IMR-90 (cell line): ENCODE measurements around the gene APCDD1L. TPM values are rescaled to one million over a fixed set of nuclear protein-coding genes. Genes with fewer than 3 reads are reported as not detected.

Experiments
- ATAC-seq: fragments of 200-7000 bp; cut with Tn5 transposase; 2 replicates; pipeline ENCODE4 v1.9.1; 2020; ENCODE audit warnings: low read depth, mild to moderate bottlenecking, moderate library complexity
- BruUV-seq: library from RNA; stranded (reverse); fragments of 400-500 nt; replicated peaks from 2 replicates; lab custom pipeline; 2021; lab: Mats Ljungman, UMichigan
- CTCF ChIA-PET: fragments of 300-600 bp; formaldehyde crosslinking; extraction: SDS; loops from one replicate; lab custom pipeline; 2021; ENCODE audit warnings: antibody characterized with exemption; lab: Yijun Ruan, JAX
- POLR2A ChIA-PET: fragments of 300-600 bp; sonication (Branson Sonifier 250); formaldehyde crosslinking; loops from one replicate; lab custom pipeline; 2022; ENCODE audit warnings: antibody characterized with exemption; ENCODE audit not compliant: unreplicated experiment; lab: Charles Lee
- DNase-seq: peaks from one replicate; pipeline ENCODE4 v3.0.0; 2013
- H2AFZ ChIP-seq: replicated peaks from 2 replicates; pipeline ENCODE3; 2013; ENCODE audit warnings: low read length, mild to moderate bottlenecking; ENCODE audit not compliant: poor library complexity
- H2AK5ac ChIP-seq: 2 replicates; pipeline ENCODE4 v1.6.1; 2013; ENCODE audit warnings: low read depth, low read length, inconsistent platforms
- H2AK9ac ChIP-seq: replicated peaks from 2 replicates; pipeline ENCODE3; 2013; ENCODE audit warnings: mild to moderate bottlenecking, low read depth, low read length, moderate library complexity; ENCODE audit not compliant: poor library complexity
- H2BK120ac ChIP-seq: 2 replicates; pipeline ENCODE4 v1.6.1; 2013; ENCODE audit warnings: low read depth, low read length, inconsistent platforms
- H2BK15ac ChIP-seq: 3 replicates; pipeline ENCODE4 v1.6.1; 2013; ENCODE audit warnings: low read depth, low read length, inconsistent platforms
- H2BK20ac ChIP-seq: 2 replicates; pipeline ENCODE4 v1.6.1; 2013; ENCODE audit warnings: low read depth, mild to moderate bottlenecking, inconsistent platforms, low read length, moderate library complexity
- H2BK5ac ChIP-seq: 2 replicates; pipeline ENCODE4 v1.6.1; 2013; ENCODE audit warnings: mild to moderate bottlenecking, low read depth, low read length, inconsistent platforms; ENCODE audit not compliant: poor library complexity, severe bottlenecking
- H3K14ac ChIP-seq: replicated peaks from 2 replicates; pipeline ENCODE4 v1.6.1; 2013; ENCODE audit warnings: low read depth, low read length, inconsistent platforms
- H3K18ac ChIP-seq: 2 replicates; pipeline ENCODE4 v1.6.1; 2013; ENCODE audit warnings: low read depth, low read length, control low read depth
- H3K23ac ChIP-seq: 2 replicates; pipeline ENCODE4 v1.6.1; 2013; ENCODE audit warnings: low read depth, low read length, inconsistent platforms
- H3K27ac ChIP-seq: 2 replicates; pipeline ENCODE4 v1.5.1; 2013; ENCODE audit warnings: mild to moderate bottlenecking, control low read depth, low read length; ENCODE audit not compliant: insufficient read depth
- H3K27me3 ChIP-seq: 2 replicates; pipeline ENCODE4 v1.6.1; 2013; ENCODE audit warnings: low read length; ENCODE audit not compliant: control insufficient read depth, insufficient read depth
- H3K36me3 ChIP-seq: 2 replicates; pipeline ENCODE4 v1.6.1; 2013; ENCODE audit warnings: low read length, mixed read lengths; ENCODE audit not compliant: control insufficient read depth, insufficient read depth
- H3K4ac ChIP-seq: 2 replicates; pipeline ENCODE4 v1.6.1; 2013; ENCODE audit warnings: low read depth, low read length, inconsistent platforms
- H3K4me1 ChIP-seq: 2 replicates; pipeline ENCODE4 v1.6.1; 2013; ENCODE audit warnings: low read length, mixed read lengths; ENCODE audit not compliant: control insufficient read depth, insufficient read depth
- H3K4me2 ChIP-seq: 2 replicates; pipeline ENCODE4 v1.6.1; 2013; ENCODE audit warnings: low read depth, mild to moderate bottlenecking, control low read depth, low read length, moderate library complexity
- H3K4me3 ChIP-seq: 2 replicates; pipeline ENCODE4 v1.5.1; 2013; ENCODE audit warnings: low read depth, mild to moderate bottlenecking, control low read depth, low read length, moderate library complexity; ENCODE audit not compliant: insufficient read depth
- H3K56ac ChIP-seq: 2 replicates; pipeline ENCODE4 v1.6.1; 2013; ENCODE audit warnings: low read length, inconsistent platforms; ENCODE audit not compliant: insufficient read depth; ENCODE audit errors: extremely low read depth
- H3K79me1 ChIP-seq, 2 experiments: 2 replicates each; pipeline ENCODE4 v1.6.1; 2013; ENCODE audit warnings: low read length in 2 of 2, inconsistent platforms in 1 of 2, low read depth in 1 of 2
- H3K9ac ChIP-seq: 2 replicates; pipeline ENCODE4 v1.6.1; 2013; ENCODE audit warnings: low read depth, low read length, control low read depth
- H3K9me1 ChIP-seq: 2 replicates; pipeline ENCODE4 v1.6.1; 2013; ENCODE audit warnings: low read length, inconsistent platforms; ENCODE audit not compliant: insufficient read depth
- H3K9me3 ChIP-seq: 2 replicates; pipeline ENCODE4 v1.6.1; 2013; ENCODE audit warnings: low read length; ENCODE audit not compliant: control insufficient read depth, insufficient read depth
- H4K20me1 ChIP-seq: 2 replicates; pipeline ENCODE4 v1.6.1; 2013; ENCODE audit warnings: low read length, inconsistent platforms; ENCODE audit not compliant: insufficient read depth
- H4K5ac ChIP-seq: 2 replicates; pipeline ENCODE4 v1.6.1; 2013; ENCODE audit warnings: mild to moderate bottlenecking, low read depth, low read length, control low read depth
- H4K8ac ChIP-seq, 2 experiments: 2 replicates each; pipeline ENCODE4 v1.6.1; 2013; ENCODE audit warnings: low read depth in 2 of 2, low read length in 2 of 2, control low read depth in 1 of 2, inconsistent platforms in 1 of 2
- H4K91ac ChIP-seq: 2 replicates; pipeline ENCODE4 v1.6.1; 2013; ENCODE audit warnings: low read depth, low read length, inconsistent platforms; ENCODE audit not compliant: insufficient read depth
- BHLHE40 ChIP-seq: fragments of 150-350 bp; IDR thresholded peaks from 2 replicates; pipeline ENCODE4 v1.6.1; 2016; ENCODE audit warnings: mild to moderate bottlenecking, low read depth, low read length
- CEBPB ChIP-seq: IDR thresholded peaks from 2 replicates; pipeline ENCODE4 v1.6.1; 2012; ENCODE audit warnings: low read depth, low read length, improper control_type of control experiment
- CHD1 ChIP-seq: IDR thresholded peaks from 2 replicates; pipeline ENCODE4 v1.6.1; 2012; ENCODE audit warnings: low read depth, low read length, improper control_type of control experiment
- CTCF ChIP-seq: conservative IDR thresholded peaks from 2 replicates; pipeline ENCODE4 v1.5.1; 2012; ENCODE audit warnings: mild to moderate bottlenecking, low read depth, low read length, improper control_type of control experiment
- ELK1 ChIP-seq: fragments of 150-350 bp; IDR thresholded peaks from 2 replicates; pipeline ENCODE4 v1.6.1; 2016; ENCODE audit warnings: low read depth, mild to moderate bottlenecking, low read length, moderate library complexity, borderline replicate concordance
- FOS ChIP-seq: fragments of 150-350 bp; IDR thresholded peaks from 2 replicates; pipeline ENCODE4 v1.6.1; 2016; ENCODE audit warnings: low read depth, low read length
- MAFK ChIP-seq: IDR thresholded peaks from 2 replicates; pipeline ENCODE4 v1.6.1; 2012; ENCODE audit warnings: low read depth, low read length, improper control_type of control experiment
- MAZ ChIP-seq: IDR thresholded peaks from 2 replicates; pipeline ENCODE4 v1.6.1; 2012; ENCODE audit warnings: low read depth, mild to moderate bottlenecking, low read length, improper control_type of control experiment, moderate library complexity, borderline replicate concordance
- MXI1 ChIP-seq: IDR thresholded peaks from 2 replicates; pipeline ENCODE4 v1.6.1; 2012; ENCODE audit warnings: low read depth, mild to moderate bottlenecking, low read length, moderate library complexity, borderline replicate concordance
- NFE2L2 ChIP-seq: fragments of 150-350 bp; IDR thresholded peaks from 2 replicates; pipeline ENCODE4 v1.6.1; 2016; ENCODE audit warnings: low read depth, mild to moderate bottlenecking, low read length
- POLR2A ChIP-seq: IDR thresholded peaks from 2 replicates; pipeline ENCODE4 v1.6.1; 2012; ENCODE audit warnings: mild to moderate bottlenecking, low read depth, low read length
- RAD21 ChIP-seq: IDR thresholded peaks from 2 replicates; pipeline ENCODE4 v1.6.1; 2012; ENCODE audit warnings: low read length, improper control_type of control experiment
- RCOR1 ChIP-seq: IDR thresholded peaks from 2 replicates; pipeline ENCODE4 v1.6.1; 2012; ENCODE audit warnings: mild to moderate bottlenecking, low read length, improper control_type of control experiment; ENCODE audit not compliant: insufficient replicate concordance
- RFX5 ChIP-seq: IDR thresholded peaks from 2 replicates; pipeline ENCODE4 v1.8.0; 2012; ENCODE audit warnings: low read depth, mild to moderate bottlenecking, low read length, moderate library complexity
- SMC3 ChIP-seq: fragments of 150-350 bp; IDR thresholded peaks from 2 replicates; pipeline ENCODE4 v1.6.1; 2016; ENCODE audit warnings: low read depth, mild to moderate bottlenecking, antibody characterized with exemption, low read length, moderate library complexity
- WGBS, 2 experiments: methylation state at CpG; one replicate each; pipeline versions ENCODE4 v1.1.5 to v1.1.7; 2013; ENCODE audit warnings: missing lambda C conversion rate in 2 of 2; ENCODE audit not compliant: insufficient read length in 1 of 2; ENCODE audit errors: extremely low coverage in 2 of 2; 5-methylcytosine and 5-hydroxymethylcytosine counted together
- dilution Hi-C: fragments of 300-500 bp; cut with HindIII; formaldehyde crosslinking; loops from one replicate; pipeline ENCODE4 v1.14.3; 2018; ENCODE audit warnings: low sequenced_read_pairs; ENCODE audit not compliant: unreplicated experiment
- in situ Hi-C: fragments of 300-500 bp; cut with MboI; formaldehyde crosslinking; loops from 3 replicates; pipeline ENCODE4 v1.14.3; 2019; ENCODE audit warnings: low sequenced_read_pairs, inconsistent platforms, mixed read lengths
- intact Hi-C: fragments of 100-400 bp; cut with micrococcal nuclease; formaldehyde crosslinking; loops from 2 replicates; pipeline ENCODE4 v1.10.0; 2022
- polyA plus RNA-seq, 3 experiments: library from polyadenylated mRNA; depleted of rRNA; stranded (reverse); fragments of >200 nt; gene quantifications; 2 replicates each; pipeline ENCODE4 v1.2.3, GENCODE V29; 2012; ENCODE audit warnings: low replicate concordance in 1 of 3
- total RNA-seq: library from RNA; depleted of rRNA; stranded (reverse); fragments of >200 nt; gene quantifications from 2 replicates; pipeline ENCODE4 v1.2.3, GENCODE V29; 2012

Gene APCDD1L
- total and polyA plus RNA-seq, 2 of the 4 experiments (the other 2 are of a cell fraction) = 2.5 to 18.3 TPM

- no TSS peak for BruUV-seq
- Histone ChIP-seq H4K5ac (0 out of 2 replicates have a peak overlapping the region, but pooled peaks have one; percentile 11), H3K4me3 (no peak overlapping the region), H3K9ac (no peak overlapping the region), H3K23ac (peak overlapping the region; percentile 57), H4K20me1 (no peaks in the 10 kb centered on the region), H2AK5ac (peak overlapping the region; percentile 94), H2BK120ac (peak overlapping the region; percentile 69), H2AK9ac (no peak overlapping the region), H3K36me3 (no peaks in the 10 kb centered on the region), H2BK20ac (peak overlapping the region; percentile 79), H3K18ac (peak overlapping the region; percentile 7; the same call in 1 of the 2 replicates), H4K91ac (peak overlapping the region; percentile 37), H3K27me3 (no peaks in the 10 kb centered on the region), H2BK5ac (peak overlapping the region; percentile 30), H2BK15ac (peak overlapping the region; percentile 88), H3K79me1 (peaks cover 0 to 5% of the 10 kb centered on the region in 2 experiments; a peak in 1 of 4 replicates), H3K4me1 (peaks cover 26% of the 10 kb centered on the region), H2AFZ (peak overlapping the region; percentile 5), H3K9me1 (peaks cover 16% of the 10 kb centered on the region; the same call in 1 of the 2 replicates), H4K8ac (peak overlapping the region; percentile 42 to 44; a peak in 1 of 4 replicates), H3K14ac (peak overlapping the region; percentile 30), H3K56ac (no peak overlapping the region), H3K27ac (no peak overlapping the region; the same call in 1 of the 2 replicates), H3K4ac (peak overlapping the region; percentile 74), H3K4me2 (peak overlapping the region; percentile 11; the same call in 1 of the 2 replicates), H3K9me3 (no peaks in the 10 kb centered on the region)
- no peak for DNase-seq
- CTCF ChIA-PET = no interaction called here
- dilution Hi-C loops = no loop called here
- intact Hi-C loops = no loop called here
- in situ Hi-C loops = no loop called here
- no CpG with 5 or more reads among the region's 19 CpGs for WGBS, 2 experiments
- no peak for ATAC-seq
- POLR2A ChIA-PET = interaction anchor here (2.2 kb wide), 1 partner anchor 23 kb away, joined by 5 read pairs; no protein-coding TSS in a partner anchor
- TF ChIP-seq RFX5 (no peak), CEBPB (no peak), MAFK (no peak), NFE2L2 (no peak), CHD1 (no peak), FOS (no peak), BHLHE40 (no peak), MAZ (no peak), CTCF (no peak), RCOR1 (no peak), POLR2A (no peak), SMC3 (no peak), ELK1 (no peak), MXI1 (no peak), RAD21 (no peak)
Measured at GRCh38 chr20:58546756-58547622, 31.8 kb upstream of the APCDD1L start.
